ENCODE data around the gene KLHL29.

KLHL29 gene

DNA sequence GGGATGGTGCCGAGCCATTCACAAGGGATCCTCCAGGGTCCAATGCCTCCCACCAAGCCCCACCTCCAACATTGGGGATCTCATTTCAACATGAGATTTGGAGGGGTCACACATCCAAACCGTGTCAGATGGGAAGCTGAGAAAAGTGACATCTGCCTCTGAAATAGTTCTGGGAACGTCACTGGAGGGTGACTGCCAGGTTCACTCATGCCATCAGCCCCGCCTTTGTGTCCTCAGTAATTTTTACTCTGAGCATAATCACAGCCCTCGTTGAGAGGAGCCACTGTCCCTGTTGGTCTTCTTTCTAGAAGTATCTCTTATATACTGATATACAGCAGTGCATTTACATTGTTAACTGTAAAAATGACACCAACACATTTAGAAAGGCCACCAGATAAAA is 67.4 kb downstream of the KLHL29 start:
- FAIRE-seq: no peak

DNA sequence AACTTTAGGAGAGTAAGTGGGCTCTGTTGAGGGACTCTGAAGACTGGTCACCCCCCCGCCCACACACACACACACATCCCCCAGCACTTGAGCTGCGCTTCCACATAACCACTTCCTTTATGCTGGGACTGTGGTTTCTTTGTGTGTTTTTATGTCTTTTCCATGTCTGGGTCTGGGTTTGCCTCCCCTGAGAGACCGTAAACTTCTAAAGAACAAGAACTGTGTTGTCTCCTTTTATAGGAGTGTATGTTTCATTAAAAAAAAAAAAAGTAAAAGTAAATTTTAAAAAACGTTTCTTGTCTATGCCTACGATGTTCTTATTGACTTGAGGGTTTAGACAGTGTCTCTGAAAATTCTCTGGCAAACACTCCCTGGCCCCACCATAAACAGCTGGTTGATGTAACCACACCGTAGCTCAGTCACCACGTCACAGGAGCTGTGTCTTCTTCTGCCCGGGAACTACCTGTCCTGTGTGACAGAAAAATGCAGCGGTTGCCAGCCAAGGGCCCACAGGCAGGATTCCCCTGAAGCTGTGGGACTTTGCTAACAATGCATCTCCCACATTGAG is 68.0 kb downstream of the KLHL29 start:
- no peak for FAIRE-seq

DNA sequence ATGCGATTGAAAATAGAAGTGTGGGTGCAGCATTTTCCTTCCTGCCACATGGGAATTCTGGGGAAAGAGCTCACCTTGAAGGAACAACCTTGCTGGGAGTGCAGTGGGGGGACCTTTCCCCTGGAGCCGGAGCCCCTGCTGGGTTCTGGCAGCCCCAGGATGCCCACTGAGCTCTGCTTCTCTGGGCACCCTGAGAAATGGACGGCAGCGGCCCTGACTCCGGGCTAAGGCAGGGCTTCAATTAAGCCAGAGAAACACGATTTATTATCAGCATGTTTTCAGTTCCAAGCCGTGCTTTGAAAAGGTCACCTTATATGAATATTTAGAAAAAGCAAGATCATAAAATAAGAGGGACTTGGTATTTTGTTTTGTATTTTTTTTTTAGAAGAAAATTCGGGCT is 68.5 kb downstream of the KLHL29 start:
- no peak for FAIRE-seq

DNA sequence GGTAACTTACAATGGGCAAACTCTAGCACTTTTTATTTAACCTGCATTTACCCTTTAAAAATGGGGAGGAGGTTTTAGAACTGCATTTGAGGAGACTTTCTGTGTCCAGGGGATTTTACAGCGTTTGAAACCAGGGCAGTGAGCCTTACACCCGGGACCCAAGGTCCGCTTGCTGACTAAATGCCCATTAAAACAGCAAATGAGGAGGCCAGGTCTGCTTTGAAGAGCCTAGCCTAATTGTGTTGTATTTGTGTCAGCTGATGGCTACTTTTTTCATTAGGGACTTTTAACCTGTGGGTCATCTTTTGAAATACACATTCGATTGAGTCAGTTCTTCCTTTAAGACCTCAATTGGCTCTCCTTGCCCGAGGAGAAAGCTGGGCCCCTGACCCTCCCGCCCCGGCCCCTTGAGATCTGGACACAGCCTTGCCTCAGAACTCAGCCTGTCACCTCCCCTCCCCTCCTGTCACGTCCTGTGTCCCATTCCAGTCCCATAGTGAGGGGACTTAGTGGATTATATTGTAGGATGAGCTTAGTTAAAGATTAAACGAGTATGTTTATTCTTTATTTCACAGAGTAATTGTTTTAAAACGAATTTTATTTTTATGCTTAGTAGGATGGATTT is 69.0 kb downstream of the KLHL29 start:
- FAIRE-seq: no peak

DNA sequence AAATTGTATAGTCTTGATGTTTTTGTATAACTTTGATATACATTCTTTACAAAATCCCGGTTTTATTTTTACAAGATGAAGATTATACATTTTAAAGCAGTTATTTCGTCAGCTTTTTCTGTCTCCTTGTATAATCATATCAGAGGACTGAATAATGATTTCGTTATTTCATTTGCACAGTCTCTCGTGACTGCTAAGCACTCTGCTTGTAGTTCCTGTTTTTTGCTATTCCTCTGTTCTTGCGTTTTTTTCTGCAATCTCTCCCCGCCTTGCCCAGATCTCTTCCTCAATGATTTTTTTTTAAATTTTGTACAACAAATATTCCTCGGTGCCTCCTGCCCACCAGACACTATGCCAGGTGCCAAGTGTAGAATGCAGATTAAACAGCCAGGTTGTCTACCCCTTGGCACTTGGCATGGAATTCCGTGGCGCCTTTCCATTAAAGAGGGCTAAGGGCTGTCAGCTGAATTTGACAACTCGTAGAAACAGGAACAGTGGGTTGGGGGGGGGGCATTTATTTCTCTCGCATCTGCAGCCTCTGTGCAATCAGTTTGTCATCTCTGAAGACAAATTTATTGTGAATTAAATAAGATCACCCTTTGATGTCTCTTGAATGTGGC is 69.6 kb downstream of the KLHL29 start:
- no peak for FAIRE-seq

DNA sequence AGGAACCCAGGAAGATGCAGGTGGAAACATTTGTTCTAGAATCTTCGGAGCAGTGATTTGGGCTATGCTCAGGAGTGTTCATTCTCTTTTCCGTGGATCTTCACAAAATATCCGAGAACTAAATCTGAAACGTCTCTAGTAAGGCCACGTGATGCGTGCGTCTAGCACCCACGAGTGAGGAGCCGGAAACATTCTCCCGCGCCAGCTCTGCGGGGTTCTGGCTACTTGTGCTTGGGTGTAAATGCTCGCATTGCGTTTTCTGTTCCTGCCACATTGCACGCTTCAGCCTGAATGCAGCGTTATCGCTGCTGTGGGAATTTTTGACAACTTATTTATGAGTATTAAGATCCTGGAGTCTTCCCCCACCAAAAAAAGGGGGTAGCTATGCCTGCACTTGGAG is 71.4 kb downstream of the KLHL29 start:
- FAIRE-seq: no peak

DNA sequence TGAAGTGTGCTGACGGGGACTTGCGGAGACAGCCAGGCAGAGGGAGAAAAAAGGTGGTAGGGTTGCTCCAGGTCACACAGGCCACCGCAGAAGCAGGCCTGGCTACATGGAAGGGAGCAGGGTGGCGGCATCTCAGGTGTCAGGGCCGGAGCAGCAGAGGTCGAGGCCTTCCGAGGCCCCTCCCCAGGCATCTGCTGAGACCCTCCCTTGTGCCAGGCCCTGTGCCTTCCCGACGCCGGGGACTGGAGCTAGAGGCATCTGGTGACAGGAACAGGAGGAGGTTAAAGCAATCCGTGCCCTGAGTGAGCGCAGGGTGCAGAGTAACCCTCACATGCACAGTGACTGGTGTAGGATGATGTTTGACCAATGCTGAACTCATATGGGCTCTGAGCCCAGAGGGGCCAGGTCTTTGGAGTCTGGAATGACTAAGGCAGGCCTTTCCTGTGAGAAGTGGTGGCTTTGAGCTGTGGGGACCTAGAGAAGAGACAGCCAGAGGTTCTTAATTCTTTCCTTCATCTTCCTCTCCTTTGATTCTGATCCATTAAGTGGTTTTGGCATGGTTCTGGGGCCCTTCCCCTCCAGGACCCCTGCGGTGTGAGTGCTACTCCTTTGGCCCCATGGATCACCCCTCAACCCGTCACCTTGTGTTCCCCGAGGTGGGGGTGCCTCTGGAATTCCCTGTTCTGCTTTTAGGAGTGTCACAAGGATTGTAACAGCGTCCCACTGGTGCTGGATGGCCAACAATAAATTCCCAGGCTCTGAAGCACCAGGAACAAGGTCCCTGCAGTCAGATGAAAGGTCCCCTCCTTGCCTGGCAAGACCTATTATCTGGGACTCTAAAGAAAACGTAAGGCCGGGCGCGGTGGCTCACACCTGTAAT is 72.1 kb downstream of the KLHL29 start:
- FAIRE-seq: no peak

DNA sequence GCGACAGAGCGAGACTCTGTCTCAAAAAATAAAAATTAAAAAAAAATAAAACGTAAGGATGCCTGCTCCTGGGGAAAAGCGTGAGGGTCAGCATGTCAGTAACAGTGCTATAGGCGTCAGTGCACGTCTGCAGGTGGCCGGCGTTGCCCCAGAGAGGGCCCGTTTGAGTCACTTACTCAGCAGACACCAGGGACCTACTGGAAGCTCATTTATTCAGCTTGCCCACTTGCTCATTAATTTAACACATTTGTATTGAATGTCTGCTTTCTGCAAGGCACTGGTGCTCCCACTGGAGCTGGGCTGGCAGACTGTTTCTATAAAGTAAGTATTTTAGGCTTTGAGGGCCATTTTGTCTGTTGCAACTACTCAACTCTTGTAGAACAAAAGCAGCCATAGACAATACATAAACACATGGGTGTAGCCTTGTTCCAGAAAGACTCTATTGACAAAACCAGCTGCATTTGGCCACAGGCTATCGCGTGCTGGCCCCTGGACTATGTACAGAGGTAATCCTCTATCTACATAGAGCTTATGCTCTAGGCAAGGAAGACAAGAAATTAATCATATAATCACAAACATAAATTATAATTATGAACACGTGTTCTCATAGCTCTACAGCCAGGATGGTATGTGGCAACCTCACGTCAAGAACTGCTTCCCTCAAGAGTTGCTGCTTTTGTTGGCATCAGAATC is 73.2 kb downstream of the KLHL29 start:
- no peak for FAIRE-seq

DNA sequence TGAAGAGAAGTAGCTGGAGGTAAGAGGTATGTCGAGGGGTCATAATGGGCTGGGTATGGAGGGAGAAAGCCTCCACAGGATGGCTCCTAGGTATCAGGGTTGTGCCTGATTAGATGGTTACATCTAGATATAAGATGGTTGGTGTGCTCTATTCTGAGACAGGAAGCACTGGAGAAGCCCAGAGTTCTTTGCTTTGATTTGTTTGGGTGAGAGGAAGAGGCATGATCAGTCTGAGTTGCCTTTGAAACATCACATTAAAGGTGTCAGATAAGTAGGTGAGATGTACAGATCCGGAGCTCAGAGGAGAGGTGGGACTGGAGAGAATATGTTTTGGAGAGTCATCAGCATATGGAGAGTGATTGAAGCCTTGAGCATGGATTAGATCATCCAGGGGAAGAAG is 74.1 kb downstream of the KLHL29 start:
- FAIRE-seq: no peak

DNA sequence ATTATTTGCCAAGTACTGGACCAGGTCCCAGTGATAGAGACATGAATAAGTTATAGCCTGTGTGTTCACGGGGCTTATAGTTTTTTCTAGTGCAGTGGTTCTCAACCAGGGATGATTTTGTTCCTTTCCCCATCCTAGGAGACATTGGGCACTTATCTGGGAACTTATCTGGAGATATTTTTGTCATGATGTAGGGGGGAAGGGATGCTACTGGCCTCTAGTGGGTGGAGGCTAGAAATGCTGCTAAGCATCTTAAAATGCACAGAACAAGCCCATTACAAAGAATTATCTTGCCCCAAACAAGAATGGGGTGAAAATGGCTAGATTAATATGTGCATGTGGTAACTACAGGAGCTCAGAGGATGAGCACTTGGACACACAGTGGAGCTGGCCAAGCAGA is 75.2 kb downstream of the KLHL29 start:
- no peak for FAIRE-seq

DNA sequence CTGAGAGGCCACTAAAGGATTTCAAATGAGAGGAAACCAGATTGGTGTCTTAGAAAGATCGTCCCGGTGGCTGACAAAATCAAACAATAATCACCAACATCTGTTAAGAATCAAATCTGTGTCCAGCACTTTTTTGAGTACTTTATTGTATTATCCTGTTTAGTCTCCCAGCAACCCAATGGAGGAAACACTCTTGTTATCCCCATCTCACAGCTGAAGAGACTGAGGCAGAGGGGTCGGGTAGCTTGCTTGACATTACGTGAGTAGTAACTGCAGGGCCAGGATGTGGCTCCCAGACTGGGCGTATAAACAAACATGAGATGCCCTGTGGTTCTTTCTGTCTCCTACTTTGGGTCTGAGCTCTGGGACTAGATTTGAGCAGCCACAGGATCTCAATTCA is 76.0 kb downstream of the KLHL29 start:
- no peak for FAIRE-seq

DNA sequence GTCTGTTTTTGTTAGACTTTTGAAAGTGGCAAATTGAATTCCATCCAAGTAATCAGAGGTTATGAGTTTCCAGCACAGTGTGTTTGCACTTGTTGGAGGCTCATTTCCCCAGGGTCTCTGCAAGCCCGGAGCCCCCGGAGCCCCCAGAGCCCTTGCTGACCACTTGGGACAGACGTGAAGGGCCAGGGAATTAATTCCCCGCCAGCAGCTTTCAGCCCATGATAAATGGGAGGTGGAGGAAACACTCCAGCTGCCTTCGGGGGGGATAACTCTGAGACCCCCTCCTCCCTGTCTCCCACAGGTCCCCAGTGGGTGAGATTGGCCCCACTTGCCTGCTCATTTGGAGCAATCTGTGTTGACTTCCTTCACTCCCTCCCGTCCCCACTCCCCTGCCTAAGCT is 79.2 kb downstream of the KLHL29 start:
- no peak for FAIRE-seq

DNA sequence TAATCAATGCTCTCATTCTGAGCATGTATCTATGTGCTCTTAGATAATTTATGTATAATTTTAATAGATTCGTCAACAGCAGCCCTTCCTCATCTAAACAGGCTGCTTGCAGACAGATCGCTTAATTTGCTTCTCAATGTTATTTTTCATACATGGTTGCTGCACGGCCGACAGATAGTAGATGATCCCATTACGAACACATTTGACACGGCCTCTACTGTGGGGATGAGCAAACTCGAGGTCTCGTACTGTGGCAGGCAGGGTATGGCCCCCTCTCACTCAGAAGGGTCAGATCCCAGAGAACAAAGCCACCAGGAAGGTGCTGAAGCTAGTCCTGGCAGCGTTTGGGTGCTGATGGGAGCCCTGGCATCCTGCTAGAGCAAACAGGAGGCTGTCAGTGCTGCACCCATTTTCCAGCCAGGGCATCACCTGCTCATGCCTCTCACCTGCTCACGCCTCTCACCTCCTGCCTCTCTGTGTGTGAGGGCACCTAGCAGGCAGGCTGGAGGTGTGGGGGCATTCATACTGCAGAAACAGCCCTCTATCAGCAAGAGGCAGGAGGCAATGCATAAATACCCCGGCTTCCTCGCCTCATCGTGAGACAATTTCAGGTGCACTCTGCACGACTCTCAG is 80.0 kb downstream of the KLHL29 start:
- no peak for FAIRE-seq

DNA sequence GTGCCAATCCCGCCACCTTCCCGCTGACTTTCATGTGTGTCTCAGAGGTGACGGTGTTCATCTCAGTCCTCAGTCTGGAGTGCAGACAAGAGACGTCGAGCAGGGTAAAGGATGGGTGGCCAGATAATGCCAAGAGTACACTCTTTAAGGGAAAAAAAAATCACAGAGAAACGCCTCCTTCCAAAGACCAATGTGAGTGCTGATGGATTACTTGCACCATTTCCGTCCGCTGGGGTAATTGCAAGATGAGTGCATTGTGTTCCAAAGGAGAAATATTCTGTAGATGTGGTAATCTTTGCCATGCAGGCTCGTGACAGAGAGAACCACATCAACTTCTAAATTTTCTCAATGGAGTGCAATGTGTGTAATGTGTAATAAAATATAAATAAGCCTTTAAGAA is 81.0 kb downstream of the KLHL29 start:
- no peak for FAIRE-seq

DNA sequence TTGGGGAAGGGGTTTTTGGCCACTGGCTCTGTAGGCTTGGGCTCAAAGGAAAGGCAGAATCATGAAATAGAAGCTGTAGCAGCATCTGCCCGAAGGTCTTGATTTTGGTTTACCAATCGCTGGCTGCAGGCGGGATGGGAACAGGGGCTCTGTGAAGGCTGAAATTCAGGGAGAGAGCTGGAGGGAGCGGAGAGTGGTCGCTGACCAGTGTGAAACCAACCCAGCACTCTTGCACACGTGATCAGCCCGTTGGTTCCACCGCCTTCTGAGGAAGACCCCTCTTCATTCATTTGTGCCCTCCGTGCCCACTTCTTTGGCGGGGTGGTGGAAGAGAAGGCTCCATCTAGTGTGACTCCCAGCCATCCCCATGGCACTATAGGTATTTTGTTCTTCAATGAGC is 82.6 kb downstream of the KLHL29 start:
- FAIRE-seq: no peak

DNA sequence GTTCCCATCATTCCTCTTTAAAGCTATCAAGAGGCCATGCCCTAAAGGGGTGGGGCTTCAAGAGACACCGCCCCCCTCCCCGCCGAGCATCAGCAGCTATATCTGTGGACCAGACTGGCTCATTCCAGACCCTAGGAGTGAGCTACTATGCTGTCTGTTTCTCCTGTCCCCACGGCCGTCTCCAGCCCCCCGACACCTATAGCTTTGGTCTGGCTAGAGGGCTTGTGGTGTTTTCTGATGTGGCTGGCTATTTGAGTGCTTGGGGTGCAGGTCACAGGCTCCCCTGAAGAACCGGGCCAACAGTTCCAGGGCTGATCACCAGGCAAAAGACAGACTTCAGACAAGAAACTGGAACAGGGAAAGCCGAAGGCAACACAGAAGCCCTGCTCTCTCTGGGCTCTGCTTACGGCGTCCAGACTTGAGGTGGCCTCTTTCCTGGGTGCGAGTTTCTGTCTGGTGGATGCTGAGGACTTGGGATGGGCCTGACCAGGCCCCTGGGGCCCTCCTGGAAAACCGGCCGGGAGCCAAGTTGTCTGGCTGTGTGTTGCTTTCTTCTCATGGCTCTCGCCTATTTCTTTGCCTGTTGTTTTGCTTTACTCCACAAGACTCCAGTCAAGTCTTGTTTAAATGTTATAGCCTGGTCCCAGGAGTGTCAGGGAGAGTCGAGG is 83.6 kb downstream of the KLHL29 start:
- FAIRE-seq: no peak

DNA sequence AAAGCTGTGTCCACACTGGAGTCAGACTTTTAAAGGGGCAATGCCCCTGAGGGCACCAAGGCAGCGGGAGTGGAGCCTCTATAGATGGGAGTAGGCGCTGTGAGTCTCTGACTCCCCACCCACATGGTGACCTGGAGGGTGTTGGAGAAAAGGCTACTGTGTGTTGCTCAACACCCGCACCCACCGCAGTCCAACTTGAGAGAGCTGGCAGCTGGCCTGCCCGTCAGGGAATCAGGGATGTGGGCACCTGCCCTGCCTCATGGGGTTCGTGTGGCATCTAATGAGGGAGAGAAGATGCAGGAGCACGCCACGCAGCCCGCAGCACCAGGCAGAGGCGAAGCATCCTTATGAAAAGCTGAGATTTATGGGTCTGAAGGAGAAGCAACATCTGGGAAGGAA is 84.2 kb downstream of the KLHL29 start:
- no peak for FAIRE-seq

DNA sequence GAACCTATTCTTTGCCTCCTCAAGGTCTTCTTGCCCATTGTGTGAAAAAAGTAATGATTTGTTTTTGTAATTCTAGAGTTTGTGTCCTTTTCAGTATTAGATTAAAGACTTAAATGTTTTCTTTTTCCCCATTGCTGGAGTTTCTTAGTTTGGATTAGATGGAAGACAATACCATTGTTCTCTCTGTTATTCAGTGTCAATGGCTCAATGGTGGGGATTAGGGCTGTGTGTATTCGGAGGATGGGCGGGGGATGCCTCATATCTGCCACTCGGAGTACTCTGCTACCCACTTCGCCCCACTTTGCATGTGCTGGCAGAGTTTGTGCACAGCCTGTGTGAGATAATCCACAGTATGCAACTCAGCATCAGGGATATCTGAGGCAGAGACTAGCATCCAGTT is 90.1 kb downstream of the KLHL29 start:
- no peak for FAIRE-seq

DNA sequence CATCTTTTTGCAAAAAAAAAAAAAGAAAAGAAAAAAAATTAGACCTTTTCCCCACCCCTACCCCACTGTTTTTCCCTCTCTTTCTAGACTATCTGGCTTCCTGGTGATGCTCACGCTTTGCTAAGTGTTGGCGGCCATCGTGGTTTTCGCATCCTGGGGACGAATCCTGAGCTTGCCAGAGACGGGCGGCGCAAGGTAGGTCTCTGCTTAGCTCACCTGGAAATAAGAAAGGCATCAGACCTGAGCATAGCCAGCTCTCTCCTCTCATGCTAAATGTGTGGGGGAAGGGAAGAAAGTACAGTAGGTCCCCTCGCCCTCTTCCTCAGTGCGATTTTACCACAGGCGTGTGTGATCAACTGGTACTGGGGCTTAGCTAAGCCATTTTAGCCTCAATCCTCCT is 90.5 kb downstream of the KLHL29 start:
- no peak for FAIRE-seq

DNA sequence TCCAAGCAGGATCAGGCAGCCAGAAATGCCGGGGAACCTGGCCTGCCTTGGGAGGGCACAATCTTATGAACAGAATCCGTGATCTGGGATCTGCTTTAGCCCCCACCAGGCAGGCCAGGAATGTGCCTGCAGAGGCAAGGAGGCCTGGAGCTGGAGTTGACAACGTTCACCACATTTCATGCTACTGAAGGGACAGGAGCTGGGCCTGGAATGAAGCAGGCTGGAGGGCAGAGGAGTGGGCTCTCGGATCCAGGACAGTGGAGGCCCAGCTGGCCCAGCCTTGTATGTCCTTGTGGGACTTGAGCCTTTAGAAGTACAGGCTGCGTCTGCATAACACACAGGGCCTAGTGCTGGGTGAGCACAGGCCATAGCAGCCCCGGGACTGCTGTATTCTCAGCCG is 91.8 kb downstream of the KLHL29 start:
- no peak for FAIRE-seq

DNA sequence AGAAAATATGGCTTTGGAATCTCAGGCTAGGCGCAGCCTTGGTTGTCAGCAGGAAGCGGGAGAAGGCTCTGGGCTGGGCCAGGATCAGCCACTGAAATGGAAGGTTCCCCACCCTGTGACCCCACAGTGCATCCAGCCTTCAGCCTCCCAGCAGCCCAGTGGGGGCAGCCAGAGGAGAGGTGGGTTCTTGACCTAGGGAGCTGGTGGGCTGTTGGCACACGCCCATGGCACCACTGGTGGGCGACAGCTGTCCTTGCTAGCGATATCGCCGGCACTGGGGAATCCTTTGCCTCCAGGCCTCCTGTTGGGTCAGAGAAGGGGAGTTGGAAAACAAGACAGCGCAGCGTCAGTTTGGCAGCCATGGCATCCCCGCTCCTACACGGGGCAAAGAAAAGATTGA is 92.4 kb downstream of the KLHL29 start:
- FAIRE-seq: no peak

Data from colon (tissue), 2 donors.